Measurements from ENCODE around the gene P4HB.

P4HB gene

GRCh38 chr17:81898029-81898866 is 37.9 kb upstream of the P4HB start:
- DNase-seq (ENCODE audit: low read depth in 2 of 2, low spot score in 1 of 2): no peak

GRCh38 chr17:81895400-81895799 is 35.1 kb upstream of the P4HB start:
- DNase-seq (ENCODE audit: low read depth in 2 of 2, low spot score in 1 of 2): no peak

GRCh38 chr17:81891303-81891552 is 30.9 kb upstream of the P4HB start:
- no peak for DNase-seq (ENCODE audit: low read depth in 2 of 2, low spot score in 1 of 2)

DNA sequence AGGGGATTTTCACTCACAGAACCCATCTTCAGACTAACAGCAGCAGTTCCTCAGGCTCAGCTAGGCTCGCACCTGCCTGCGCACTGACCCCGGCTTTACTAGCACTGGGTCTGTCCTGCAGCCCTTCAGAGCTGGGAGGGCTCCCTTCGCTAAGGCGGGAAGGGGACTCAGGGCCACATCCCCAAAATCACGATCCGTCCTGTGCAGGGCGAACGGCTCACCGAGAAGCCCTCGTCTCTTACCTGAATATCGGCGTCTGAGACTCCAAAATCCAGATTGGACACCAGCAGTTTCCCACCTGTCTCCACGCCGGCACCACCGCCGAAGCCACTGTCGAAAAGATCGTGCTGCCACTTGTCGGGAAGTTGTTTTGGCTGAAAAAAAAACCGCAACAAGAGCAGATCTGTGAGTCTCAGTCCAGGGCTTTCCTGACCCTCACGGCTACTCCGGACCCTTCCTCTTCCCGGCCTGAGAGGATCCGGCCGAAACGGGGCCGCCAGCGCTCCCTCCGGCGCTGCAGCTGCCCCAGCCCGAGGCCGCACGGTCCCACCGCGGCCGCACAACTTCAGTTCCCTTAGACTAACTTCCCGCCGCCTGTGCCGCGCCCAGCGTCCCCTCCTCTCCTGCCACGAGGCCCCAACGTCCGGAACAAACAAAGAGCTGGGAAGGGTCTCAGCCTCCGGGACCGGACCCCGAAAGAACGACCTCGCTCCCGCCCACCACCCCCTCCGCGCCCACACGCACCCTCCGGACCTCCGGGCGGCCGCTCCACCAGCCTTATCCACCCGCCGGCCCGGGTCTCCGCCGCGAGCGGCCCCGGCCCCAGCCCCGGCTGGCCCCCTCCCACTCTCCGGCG is 30.3 kb upstream of the P4HB start:
- DNase-seq (ENCODE audit: low read depth in 2 of 2, low spot score in 1 of 2): no peak

DNA sequence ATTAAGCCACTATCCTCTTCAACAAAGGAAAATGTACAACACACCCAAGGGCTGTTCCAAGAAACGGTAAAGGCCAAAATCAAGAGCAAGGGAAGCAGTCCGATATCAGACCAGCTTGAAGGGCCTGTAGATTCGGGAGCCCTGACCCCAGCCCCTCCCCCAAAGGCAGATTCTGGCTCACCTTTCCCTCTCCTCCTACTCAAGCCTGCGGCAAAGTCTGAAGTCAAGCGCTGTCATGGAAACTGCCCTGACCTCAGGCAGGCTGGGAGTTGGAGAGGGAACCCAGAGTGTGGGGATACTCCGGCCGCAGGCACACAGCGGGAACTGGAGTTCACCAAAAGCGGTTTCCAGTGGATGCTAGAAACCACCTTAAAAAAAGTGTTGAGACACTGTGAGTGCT is 29.3 kb upstream of the P4HB start:
- no peak for DNase-seq (ENCODE audit: low read depth in 2 of 2, low spot score in 1 of 2)

DNA sequence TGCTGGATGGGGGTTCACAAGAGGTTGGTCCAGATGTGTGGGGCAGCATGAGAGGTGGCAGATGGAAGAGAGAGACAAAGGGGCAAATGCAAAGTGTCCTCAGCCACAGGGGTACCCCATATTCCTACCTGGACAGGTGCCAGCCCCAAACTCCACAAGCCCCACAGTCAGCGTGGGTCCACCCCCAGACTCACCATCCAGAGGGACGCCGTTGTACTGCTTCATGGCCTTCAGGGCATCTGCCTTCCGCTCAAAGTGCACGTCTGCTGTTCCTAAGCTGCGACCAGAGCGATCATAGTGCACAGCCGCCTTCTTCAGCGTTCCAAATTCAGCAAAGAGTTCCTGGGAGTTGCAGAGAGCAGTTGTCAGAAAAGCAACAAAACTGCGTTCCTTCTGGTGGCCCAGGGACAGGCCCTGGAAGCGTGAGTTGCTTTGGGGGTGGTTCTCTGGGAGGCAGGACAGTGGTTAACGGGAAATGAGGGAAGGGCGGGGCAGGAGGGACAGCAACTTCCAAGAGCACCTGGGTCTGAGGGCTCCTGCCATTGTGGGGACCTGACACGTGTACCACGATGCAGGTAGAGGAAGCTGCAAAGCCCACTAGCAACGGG is 28.8 kb upstream of the P4HB start:
- no peak for DNase-seq (ENCODE audit: low read depth in 2 of 2, low spot score in 1 of 2)

DNA sequence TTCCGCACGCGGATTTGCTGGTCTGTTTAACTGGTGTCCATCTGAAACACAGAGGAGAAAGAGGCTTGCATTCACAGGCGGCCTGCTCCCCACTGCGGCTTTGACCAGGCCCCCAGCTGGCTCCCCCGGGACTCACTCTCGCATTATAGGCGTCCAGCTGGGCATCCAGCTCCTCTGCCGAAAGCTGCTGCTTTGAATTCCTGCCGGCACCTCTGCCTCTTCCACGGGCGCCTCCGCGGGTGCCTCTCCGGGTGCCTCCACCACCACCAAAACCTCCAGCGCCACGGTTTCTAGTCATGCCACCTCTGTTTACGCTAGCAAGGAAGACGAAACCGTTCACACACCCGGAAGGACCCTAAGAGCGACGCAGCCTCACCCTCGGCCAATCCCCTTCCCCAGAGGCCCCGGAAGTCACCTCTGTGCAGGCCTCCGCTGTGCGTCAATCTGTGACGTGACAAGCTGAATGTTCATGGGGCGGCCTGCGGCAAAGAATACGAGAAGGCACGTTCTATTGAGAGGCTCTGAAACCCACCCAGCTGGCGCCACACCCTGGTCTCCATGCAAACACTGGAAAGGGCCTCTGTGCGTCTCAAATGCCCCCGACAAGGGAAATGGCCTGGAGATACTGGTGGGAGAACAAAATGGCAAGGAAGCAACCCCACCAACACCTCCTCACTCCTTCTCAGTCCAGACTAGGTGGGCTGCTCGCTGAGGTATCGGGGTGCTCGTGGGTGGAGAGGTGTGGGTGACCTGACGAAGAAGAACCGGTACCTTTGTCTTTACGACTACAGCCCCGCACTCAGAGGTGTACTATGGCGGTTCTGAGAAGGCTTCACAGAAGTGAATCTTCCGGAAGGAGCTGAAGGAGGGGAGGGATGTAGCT is 28.0 kb upstream of the P4HB start:
- no peak for DNase-seq (ENCODE audit: low read depth in 2 of 2, low spot score in 1 of 2)

DNA sequence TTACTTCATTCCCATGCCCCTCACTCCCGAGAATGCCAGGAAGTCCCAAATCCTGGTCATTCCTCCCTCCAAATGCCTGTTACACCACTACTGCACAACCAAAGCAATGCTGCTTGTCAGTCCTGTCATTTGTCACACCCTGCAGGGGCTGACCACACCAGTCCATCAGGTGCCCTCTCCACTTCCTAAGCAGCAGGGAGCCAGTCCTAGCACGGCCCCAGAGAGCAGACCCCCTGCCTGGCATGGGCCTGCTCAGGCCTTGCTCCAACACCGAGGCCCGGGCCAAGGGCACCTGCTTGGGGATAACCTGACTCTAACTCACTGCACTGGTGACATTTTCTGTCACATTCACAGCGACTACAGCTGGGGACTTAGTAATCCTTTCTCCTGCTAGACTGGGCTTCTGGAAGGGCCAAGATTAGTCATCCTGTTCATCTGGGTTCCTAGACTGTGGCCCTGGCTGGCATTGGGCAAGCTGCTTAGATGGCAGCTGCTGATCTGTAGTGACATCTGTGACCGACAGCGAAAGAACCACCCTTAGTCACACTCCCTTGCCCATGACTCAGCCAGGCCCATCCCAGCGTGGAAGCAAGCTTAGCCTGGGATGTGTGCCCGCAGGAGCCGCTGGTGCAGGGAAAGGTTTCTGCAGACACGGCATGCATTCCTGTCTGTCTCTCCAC is 25.7 kb upstream of the P4HB start:
- no peak for DNase-seq (ENCODE audit: low read depth in 2 of 2, low spot score in 1 of 2)

DNA sequence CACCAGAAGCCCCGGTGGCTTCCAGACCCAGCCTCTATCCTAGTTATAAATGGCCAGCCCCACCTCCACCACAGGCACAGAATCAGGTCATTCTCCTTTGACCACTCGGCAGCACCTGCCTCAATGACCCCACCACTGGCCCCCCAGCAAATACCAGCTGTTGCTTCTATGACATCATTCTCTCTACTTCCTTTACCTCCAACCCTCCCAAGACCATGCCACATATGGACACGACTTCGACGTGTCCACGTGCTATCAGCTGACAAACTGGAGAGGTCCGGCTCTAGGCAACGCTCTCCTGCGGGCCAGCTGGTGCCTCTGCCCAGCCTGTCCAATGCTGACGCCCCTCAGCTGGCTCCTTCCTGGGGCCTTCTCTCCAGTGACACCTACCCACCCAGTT is 25.1 kb upstream of the P4HB start:
- no peak for DNase-seq (ENCODE audit: low read depth in 2 of 2, low spot score in 1 of 2)

DNA sequence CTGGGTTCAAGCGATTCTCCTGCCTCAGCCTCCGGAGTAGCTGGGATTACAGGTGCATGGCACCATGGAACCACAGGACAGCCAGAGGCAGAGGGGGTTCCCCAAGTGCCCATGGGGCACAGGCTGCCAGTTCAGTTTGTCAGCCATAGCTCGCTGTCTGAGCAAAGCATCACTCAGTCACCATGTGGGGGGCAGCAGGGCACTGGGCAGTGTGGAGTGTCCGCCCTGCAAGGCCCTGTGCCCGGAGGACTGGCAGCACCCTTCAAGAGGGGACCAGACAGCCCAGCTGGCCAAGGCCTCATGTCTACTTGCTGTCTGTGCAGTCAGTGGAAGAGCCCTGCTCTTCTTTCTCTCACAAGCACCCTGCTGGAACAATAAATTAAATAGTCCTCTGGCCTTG is 24.6 kb upstream of the P4HB start:
- DNase-seq (ENCODE audit: low read depth in 2 of 2, low spot score in 1 of 2): no peak

DNA sequence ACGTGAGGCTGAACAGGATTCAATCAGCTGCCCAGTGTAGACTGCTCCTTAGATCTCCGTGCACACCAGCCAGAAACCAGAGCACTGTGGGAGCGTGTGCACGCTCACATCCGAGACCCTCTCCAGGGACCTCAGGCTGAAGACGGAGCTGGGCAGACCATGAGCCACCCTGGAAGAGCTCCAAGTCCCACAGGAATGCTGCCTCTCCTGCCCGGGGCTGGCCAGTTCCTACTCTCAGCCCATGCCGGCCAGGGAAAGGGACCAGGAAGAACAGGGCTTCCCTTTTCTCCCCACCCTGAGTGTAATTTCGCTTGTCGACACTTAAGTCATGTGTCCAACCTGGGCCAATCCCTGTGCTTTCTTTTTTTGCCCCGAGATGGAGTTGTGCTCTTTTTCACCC is 24.2 kb upstream of the P4HB start:
- no peak for DNase-seq (ENCODE audit: low read depth in 2 of 2, low spot score in 1 of 2)

DNA sequence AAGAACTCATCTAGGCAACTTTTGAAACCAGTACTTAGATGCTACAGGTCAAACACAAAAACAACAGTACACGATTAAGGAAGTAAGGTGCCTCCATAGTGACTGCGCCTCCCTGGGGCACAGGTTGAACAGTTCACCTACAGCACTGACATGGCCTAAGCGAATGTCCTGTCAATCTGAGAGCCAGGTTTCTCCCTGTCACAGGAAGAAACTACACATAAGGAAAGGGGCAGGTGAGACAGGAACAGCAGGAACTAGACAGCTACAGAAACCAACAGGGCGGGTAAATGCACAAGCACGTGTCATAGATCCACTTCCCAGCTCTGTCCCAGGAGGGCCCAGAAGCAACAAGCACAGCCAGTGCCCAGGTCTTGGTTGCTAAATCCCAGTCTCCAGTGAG is 18.8 kb upstream of the P4HB start:
- DNase-seq (ENCODE audit: low read depth in 2 of 2, low spot score in 1 of 2): no peak

GRCh38 chr17:81878294-81878693 is 18.0 kb upstream of the P4HB start:
- no peak for DNase-seq (ENCODE audit: low read depth in 2 of 2, low spot score in 1 of 2)

DNA sequence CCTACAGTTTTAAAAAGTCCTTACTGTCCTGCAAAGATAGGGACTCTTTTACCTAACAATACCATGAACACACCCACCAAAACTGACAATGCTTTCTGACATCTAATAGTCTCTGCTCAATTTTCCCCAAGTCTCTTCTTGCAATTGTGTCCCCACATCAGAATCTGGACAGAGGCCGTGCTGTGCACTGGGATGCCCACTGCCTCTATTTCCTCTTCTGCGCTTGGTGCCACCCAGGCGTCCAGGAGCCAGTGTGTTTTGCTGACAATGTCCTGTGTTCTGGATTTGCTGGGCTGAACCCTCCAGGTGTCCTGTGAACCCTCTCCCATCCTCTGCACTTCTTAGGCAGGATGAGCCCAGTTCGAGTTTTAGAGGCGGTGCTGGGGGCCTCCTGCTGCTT is 17.2 kb upstream of the P4HB start:
- no peak for DNase-seq (ENCODE audit: low read depth in 2 of 2, low spot score in 1 of 2)

DNA sequence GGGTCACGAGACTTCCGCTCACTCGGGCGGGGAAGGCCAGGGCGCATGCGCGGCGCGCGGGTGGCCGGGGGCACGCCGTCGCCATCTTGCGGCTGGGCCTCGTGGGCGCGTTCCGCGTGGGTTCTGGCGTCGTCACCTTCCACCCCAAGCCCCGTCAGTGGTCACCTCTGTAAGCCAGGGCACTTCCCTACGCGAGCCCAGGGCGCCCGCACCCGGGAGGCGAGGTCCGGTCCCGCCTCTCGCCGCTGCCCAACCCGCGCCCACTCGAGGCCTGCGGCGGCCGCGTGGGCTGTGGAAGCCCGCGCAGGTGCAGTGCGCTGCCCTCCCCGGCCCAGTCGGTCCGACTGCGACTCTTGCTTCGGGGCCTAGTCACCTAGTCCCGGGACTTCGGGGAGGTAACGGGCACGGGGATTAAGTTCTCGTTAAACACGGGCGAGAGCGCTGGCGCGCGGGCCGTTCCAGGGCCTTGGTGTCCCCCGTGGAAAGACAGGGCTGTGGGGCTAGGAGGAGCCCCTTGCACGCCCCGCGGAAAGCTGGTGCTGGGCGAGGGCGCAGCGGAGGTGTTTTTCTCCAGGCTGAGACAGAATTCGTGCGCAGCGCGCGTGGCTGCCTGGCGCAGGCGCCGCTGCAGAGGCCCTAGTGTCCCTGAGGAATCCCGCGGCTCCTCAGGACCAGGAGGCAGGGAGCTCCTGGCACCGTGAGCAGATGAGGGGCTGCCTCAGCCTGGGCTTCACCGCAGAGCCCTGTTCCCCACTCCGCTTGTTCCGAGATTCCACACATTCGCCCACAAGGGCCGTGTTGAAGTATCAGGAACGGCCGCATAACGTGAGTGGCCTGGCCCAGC is 11.3 kb upstream of the P4HB start:
- DNase-seq (ENCODE audit: low read depth in 2 of 2, low spot score in 1 of 2): peak; percentile 88 to 93

DNA sequence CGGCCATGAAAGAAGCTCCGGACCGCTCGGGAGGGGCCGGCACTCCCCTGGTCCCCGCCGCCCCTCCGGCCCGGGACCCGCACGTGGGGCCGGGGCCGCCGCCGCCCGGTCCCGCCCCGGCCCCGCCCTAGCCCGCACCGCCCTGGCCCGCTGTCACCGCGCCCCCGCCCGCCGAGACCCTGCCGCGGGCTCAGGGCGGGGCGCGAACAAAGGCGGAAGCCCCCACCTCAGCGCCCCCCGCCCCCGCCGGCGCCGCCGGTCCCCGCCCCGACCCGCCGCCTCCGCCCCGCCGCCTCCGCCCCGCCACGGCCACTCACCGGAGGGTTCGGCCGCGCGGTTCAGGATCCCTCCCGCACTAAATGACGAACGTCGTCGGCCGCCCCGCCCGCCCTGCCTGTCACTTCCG is 10.6 kb upstream of the P4HB start, which contains the start of gene ARHGDIA:
Gene ARHGDIA, minus strand, starts transcription at position 357 of the 406 bp plus-strand sequence. CDS start 1,407 bp downstream, outside the sequence.
- DNase-seq (ENCODE audit: low read depth in 2 of 2, low spot score in 1 of 2): no peak

DNA sequence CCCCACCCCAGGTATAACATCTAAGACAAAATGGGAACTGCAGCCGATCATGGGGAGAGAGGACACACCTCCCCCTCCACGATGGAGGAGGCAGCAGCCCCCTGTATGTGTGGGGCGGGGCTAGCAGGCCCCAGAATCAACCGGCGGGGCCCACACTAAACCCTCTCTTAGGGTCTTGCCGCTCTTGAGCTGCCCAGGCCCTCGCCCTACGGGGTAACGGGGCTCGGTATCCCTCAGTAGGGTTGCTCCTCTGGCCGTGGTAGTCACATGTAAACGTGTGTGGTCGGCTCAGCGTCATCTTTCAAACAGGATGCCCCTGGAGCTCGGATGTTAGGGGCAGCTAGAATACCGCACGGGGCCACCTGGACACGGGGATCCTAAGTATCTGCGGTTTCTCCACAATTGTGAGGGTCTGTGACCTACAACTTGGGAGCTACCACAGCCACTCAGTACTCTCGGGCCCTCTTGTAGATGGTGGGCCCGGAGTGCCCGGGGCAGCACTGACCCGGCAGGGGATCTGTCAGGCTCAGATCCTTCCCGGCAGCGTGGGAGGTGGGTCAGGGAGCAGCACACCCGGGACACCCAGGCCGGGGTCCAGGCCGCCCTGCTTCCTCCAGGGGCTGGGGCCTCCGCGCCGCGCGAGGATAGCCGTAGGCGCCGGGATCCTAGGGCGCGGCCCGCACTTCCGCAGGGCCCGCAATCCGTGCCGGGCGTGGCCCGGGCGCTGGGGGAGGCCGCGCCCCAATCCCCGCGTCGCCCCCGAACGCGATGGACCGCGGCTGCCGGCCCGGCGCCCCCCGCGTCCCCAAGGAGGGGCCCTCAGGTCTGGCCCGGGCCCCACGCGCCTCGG is 10.0 kb upstream of the P4HB start:
- no peak for DNase-seq (ENCODE audit: low read depth in 2 of 2, low spot score in 1 of 2)

DNA sequence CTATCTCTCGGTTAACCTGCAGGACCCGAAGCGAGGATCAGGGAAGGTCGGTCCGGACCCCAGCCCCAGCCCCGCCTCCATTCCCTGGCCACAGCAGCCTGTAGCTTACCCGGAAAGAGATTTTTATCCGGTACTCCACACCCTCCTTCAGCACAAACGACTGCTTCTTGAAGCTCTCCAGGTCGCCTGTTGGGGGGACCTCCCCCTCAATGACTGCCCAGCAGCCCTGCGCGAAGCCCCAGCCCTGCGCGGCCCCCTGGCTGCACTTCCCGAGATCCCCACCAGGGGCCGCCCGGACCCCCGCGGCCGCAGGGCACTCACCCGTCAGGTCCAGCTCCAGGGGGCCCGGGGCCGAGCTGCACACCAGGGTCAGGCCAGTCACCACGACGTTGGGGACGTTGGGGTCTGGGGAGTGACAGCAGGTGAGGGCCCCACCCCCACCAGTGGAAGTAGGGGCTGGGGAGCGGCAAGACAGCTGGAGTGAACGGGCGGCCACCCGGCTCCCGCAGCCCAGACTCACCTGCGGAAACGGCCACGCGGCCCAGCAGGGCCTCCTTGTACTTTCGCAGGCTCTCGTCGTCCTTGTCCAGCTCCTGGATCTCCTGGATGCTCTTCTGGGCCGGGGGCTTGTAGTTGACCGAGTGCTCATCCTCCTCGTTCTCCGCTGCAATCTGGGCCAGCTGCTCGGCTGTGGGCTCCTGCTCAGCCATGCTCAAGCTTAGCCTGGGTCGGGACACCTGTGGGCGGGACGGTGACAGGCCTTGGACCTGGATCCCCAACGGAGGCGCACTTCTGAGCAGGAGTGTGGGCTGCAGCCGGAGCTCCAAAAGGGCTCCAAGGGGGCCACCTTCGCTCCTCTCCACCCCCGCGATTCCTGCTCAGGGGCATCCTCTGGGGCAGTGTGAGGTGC is 9.1 kb upstream of the P4HB start:
- no peak for DNase-seq (ENCODE audit: low read depth in 2 of 2, low spot score in 1 of 2)

Measured in stimulated activated CD8-positive, alpha-beta memory T cell treated with anti-CD3 and anti-CD28 coated beads, Interleukin-4, amount 100 ng/mL, for 4 hours (primary cell).